ENCODE results near the gene POLDIP3. TPM values are rescaled to one million over a fixed set of nuclear protein-coding genes. Genes with fewer than 3 reads are reported as not detected.
"Not testable (repeated sequence)": the region's sequence is repeated elsewhere in the genome, so short reads cannot be mapped to it uniquely, and the experiment has no call there.

The POLDIP3 gene
- total RNA-seq, 1 donor from 2014 or later = 77.8 TPM

GRCh38 chr22:42612336-42612735 lies 2.3 kb downstream of the POLDIP3 start:
- peak overlapping the region; percentile 95 for H3K27ac Mint-ChIP-seq (ENCODE audit: unreplicated experiment)
- H3K27me3 Mint-ChIP-seq (ENCODE audit: unreplicated experiment) = no peaks in the 10 kb centered on the region
- H3K36me3 Mint-ChIP-seq (ENCODE audit: unreplicated experiment) = peaks cover 10% of the 10 kb centered on the region
- no peak for DNase-seq (ENCODE audit: extremely low spot score, unreplicated experiment)
- peaks cover 74% of the 10 kb centered on the region for H3K4me1 Mint-ChIP-seq (ENCODE audit: unreplicated experiment)
- H3K4me3 Mint-ChIP-seq (ENCODE audit: unreplicated experiment) = peak overlapping the region; percentile 22
- TF ChIP-seq CTCF (IDR thresholded peaks at IDR 0.05) = no peak
- no peaks in the 10 kb centered on the region for H3K9me3 Mint-ChIP-seq (ENCODE audit: unreplicated experiment)

- H3K27me3 Mint-ChIP-seq (ENCODE audit: unreplicated experiment) = no peaks in the 10 kb centered on the region
- peaks cover 72% of the 10 kb centered on the region for H3K4me1 Mint-ChIP-seq (ENCODE audit: unreplicated experiment)
- no peaks in the 10 kb centered on the region for H3K9me3 Mint-ChIP-seq (ENCODE audit: unreplicated experiment)
- TF ChIP-seq CTCF (IDR thresholded peaks at IDR 0.05) = no peak
- H3K27ac Mint-ChIP-seq (ENCODE audit: unreplicated experiment) = peak overlapping the region; percentile 93
- no peak for DNase-seq (ENCODE audit: extremely low spot score, unreplicated experiment)
- H3K4me3 Mint-ChIP-seq (ENCODE audit: unreplicated experiment) = no peak overlapping the region
- peaks cover 13% of the 10 kb centered on the region for H3K36me3 Mint-ChIP-seq (ENCODE audit: unreplicated experiment)
Observed at GRCh38 chr22:42611051-42611450, 3.6 kb downstream of the POLDIP3 start.

GRCh38 chr22:42610186-42610585 lies 4.5 kb downstream of the POLDIP3 start:
- no peak for DNase-seq (ENCODE audit: extremely low spot score, unreplicated experiment)
- H3K4me3 Mint-ChIP-seq (ENCODE audit: unreplicated experiment) = no peak overlapping the region
- no peaks in the 10 kb centered on the region for H3K9me3 Mint-ChIP-seq (ENCODE audit: unreplicated experiment)
- peak overlapping the region; percentile 93 for H3K27ac Mint-ChIP-seq (ENCODE audit: unreplicated experiment)
- H3K4me1 Mint-ChIP-seq (ENCODE audit: unreplicated experiment) = peaks cover 64% of the 10 kb centered on the region
- peaks cover 16% of the 10 kb centered on the region for H3K36me3 Mint-ChIP-seq (ENCODE audit: unreplicated experiment)
- no peak for TF ChIP-seq CTCF (IDR thresholded peaks at IDR 0.05)
- no peaks in the 10 kb centered on the region for H3K27me3 Mint-ChIP-seq (ENCODE audit: unreplicated experiment)

- no peaks in the 10 kb centered on the region for H3K27me3 Mint-ChIP-seq (ENCODE audit: unreplicated experiment)
- TF ChIP-seq CTCF (IDR thresholded peaks at IDR 0.05) = no peak
- DNase-seq (ENCODE audit: extremely low spot score, unreplicated experiment) = no peak
- peaks cover 70% of the 10 kb centered on the region for H3K4me1 Mint-ChIP-seq (ENCODE audit: unreplicated experiment)
- peak overlapping the region; percentile 62 for H3K4me3 Mint-ChIP-seq (ENCODE audit: unreplicated experiment)
- peak overlapping the region; percentile 93 for H3K27ac Mint-ChIP-seq (ENCODE audit: unreplicated experiment)
- H3K9me3 Mint-ChIP-seq (ENCODE audit: unreplicated experiment) = no peaks in the 10 kb centered on the region
- peaks cover 16% of the 10 kb centered on the region for H3K36me3 Mint-ChIP-seq (ENCODE audit: unreplicated experiment)
Observed at GRCh38 chr22:42608823-42609361, 5.8 kb downstream of the POLDIP3 start.

- peaks cover 68% of the 10 kb centered on the region for H3K4me1 Mint-ChIP-seq (ENCODE audit: unreplicated experiment)
- H3K27ac Mint-ChIP-seq (ENCODE audit: unreplicated experiment) = peak overlapping the region; percentile 93
- no peaks in the 10 kb centered on the region for H3K9me3 Mint-ChIP-seq (ENCODE audit: unreplicated experiment)
- peak overlapping the region; percentile 62 for H3K4me3 Mint-ChIP-seq (ENCODE audit: unreplicated experiment)
- no peak for TF ChIP-seq CTCF (IDR thresholded peaks at IDR 0.05)
- no peaks in the 10 kb centered on the region for H3K27me3 Mint-ChIP-seq (ENCODE audit: unreplicated experiment)
- no peak for DNase-seq (ENCODE audit: extremely low spot score, unreplicated experiment)
- peaks cover 17% of the 10 kb centered on the region for H3K36me3 Mint-ChIP-seq (ENCODE audit: unreplicated experiment)
Observed at GRCh38 chr22:42608136-42608822, 6.4 kb downstream of the POLDIP3 start.

GRCh38 chr22:42607641-42608040 lies 7.0 kb downstream of the POLDIP3 start:
- peaks cover 24% of the 10 kb centered on the region for H3K36me3 Mint-ChIP-seq (ENCODE audit: unreplicated experiment)
- H3K27ac Mint-ChIP-seq (ENCODE audit: unreplicated experiment) = peak overlapping the region; percentile 93
- not testable (repeated sequence) for DNase-seq (ENCODE audit: extremely low spot score, unreplicated experiment); H3K27me3 Mint-ChIP-seq (ENCODE audit: unreplicated experiment); H3K4me3 Mint-ChIP-seq (ENCODE audit: unreplicated experiment); H3K9me3 Mint-ChIP-seq (ENCODE audit: unreplicated experiment)
- peaks cover 64% of the 10 kb centered on the region for H3K4me1 Mint-ChIP-seq (ENCODE audit: unreplicated experiment)

All from osteocyte (in vitro differentiated cells).